Measurements from ENCODE around the gene RNPEP.

- TF ChIP-seq, protein P1, sequence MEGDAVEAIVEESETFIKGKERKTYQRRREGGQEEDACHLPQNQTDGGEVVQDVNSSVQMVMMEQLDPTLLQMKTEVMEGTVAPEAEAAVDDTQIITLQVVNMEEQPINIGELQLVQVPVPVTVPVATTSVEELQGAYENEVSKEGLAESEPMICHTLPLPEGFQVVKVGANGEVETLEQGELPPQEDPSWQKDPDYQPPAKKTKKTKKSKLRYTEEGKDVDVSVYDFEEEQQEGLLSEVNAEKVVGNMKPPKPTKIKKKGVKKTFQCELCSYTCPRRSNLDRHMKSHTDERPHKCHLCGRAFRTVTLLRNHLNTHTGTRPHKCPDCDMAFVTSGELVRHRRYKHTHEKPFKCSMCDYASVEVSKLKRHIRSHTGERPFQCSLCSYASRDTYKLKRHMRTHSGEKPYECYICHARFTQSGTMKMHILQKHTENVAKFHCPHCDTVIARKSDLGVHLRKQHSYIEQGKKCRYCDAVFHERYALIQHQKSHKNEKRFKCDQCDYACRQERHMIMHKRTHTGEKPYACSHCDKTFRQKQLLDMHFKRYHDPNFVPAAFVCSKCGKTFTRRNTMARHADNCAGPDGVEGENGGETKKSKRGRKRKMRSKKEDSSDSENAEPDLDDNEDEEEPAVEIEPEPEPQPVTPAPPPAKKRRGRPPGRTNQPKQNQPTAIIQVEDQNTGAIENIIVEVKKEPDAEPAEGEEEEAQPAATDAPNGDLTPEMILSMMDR (IDR thresholded peaks at IDR 0.05) = no peak
- TF ChIP-seq POLR2A (IDR thresholded peaks at IDR 0.05) = no peak
- TF ChIP-seq POLR2AphosphoS5 (IDR thresholded peaks at IDR 0.05) = no peak
These were observed 43.3 kb upstream of the RNPEP start for GRCh38 chr1:201939148-201939547.

All from breast epithelium (tissue), 3 donors.